Stimulated activated CD4-positive, alpha-beta T cell treated with anti-CD3 and anti-CD28 coated beads, Interleukin-2, amount 100 ng/mL, for 24 hours (primary cell): ENCODE measurements around the gene WDR86.

Experiments
- DNase-seq, 2 donors: peaks; one replicate each; pipeline ENCODE4 v3.0.0-alpha.2; 2020

Gene WDR86

DNA sequence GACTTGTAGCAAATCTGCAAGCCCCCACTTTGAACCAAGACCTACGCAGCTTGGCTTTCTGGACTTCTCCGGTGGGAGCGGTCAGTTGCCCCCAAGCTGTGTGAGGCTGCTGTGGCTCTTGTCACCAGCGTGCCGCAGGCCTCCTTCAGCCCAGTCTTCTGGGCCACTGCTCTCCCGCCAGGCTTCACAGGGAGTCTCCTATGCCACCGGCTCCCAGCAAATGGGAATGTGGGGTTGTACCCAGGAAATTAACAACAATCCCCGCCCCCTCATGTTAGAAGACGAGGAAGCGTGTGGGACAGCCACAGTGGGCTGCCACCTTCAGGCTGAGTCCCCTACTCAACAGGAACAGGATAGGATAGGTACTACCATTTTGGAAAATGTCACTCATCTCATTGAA lies 4.2 kb downstream of the WDR86 start:
- no peak for DNase-seq

DNA sequence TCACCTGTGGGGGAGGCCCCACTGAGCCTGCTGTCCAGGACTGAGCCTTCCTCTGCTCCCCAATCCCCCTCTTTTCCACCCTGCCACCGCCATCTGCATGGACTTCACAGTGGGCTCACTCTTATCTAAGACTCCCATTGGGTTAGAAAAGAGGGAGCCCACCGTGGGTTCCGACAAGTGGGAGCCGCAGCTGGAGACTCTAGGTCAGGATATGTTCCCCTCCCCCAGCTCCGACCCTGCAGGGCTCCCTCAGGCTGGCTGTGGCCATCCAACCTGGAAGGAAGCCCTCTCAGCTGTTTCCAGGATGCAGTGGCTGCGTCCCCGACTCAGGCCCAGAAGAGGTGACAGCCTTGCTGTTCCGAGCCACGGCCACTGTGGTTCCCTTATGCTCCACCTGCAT lies 4.8 kb downstream of the WDR86 start:
- DNase-seq = no peak

DNA sequence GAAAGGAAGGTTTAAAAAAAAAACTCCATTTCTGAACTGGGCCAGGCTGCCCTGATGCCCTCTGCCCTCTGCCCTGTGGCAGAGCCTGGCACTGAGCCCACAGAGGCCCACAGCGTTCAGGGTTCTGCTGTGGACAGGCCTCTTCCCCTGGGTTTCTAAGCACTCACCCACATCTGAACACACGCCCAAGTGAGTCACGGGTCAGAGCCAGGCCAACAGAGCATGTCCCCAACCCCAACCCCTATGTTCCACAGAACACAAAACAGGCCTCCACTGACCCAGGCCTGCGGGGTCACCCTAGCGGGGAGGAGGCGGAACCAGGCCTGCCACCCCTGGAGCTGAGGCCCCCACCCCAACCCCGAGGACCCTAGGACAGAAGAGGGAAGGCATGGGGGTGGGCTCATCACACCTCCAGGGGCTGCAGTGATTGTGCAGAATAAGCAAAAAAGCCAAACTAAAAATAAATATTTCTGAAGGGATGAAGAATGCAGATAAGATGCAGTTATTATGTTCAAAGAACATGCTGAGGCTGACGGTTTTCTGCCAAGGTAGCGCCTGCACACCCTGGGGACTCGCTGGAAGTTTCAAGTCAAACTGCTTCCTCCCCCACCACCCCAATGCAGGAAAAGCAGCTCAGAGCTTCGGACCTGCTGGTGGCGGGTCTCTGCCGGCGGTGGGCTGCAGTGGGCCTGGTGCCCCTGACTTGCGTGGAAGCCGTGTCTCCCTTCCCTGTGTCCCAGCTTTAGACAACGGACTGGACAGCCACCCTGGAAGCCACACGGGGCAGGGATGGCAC lies 5.4 kb downstream of the WDR86 start:
- DNase-seq = no peak

DNA sequence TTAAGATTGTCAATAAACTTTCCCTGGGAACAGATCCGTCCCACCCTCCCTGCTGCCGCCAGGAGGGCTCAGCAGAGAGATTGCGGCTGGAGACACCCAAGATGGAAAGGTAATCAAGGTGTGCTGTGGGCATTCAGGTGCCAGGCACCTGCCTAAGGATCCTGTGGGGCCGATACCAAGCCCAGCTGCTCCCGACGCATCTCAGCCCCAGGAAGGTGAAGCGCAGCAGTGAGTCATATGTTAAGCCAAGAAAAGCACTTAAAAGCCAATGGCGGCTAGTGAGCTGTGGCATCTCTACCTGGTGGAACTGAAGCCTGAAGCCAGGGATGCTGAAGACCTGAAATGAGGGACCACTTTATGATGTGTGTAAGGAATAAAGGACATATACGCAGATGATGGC lies 6.1 kb downstream of the WDR86 start:
- DNase-seq = no peak

DNA sequence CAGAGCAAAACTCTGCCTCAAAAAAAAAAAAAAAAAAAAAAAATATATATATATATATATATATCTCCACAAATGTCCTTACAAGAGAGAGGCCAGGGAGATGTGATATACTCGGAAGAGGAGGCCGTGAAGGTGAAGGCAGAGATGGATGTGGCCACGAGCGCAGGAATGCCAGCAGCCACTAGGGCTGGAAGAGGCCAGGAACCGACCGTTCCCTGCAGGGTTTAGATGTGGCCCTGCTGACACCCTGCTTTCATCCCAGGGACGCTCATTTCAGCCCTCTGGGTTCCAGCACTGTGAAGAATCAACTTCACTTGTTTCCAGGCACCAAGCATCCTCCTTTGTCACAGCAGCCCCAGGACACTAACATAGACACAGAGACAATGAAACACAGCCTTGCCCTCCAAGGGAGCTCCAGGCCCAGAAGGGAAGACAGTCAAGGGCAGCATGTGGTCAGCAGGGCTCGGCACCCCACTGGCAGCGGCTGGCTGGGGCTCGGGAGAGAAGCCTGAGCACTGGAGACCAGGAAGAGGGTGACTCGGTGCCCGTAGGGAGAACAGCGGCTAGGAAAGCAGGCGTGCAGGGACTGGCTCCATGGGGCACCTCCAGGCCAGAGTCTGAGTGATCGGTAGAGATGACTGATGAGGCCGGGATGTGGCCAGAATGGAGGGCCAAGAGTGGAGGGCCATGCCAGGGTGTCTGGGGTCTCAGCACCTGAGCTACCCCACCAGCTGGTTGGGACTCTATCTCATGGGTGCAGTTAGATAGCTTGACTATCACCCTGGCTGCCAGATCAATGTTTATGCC lies 7.6 kb downstream of the WDR86 start:
- DNase-seq = no peak

DNA sequence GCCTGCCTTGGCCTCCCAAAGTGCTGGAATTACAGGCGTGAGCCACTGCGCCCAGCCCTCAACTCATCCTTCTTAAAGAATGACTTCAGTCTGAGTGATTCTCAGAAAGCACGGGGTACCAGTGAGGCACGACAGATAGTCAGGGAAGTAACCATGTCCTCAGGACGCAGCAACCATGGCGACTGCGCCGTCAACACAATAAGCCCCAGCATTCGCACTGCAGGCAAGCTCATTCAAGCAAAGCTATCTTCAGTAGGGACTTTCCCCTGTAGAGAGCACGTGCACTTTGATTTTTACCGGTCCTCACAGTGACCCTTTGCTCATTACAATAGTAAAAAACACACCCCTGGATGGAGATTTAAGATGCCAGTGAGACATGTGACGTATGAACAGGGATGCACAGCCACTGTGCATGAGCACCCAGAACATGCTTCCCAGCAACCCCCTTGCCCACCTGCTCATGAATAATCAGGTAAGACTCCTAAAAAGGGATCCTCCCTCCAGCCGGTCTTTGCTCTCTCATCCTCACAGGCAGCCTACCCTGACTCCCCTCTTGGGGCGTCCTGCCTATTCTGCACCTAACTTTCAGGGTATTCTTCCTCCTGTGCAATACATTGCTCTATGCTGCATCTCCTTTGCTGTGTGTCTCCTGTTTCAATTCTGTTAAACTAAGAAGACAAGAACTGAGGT lies 9.1 kb downstream of the WDR86 start:
- no peak for DNase-seq

DNA sequence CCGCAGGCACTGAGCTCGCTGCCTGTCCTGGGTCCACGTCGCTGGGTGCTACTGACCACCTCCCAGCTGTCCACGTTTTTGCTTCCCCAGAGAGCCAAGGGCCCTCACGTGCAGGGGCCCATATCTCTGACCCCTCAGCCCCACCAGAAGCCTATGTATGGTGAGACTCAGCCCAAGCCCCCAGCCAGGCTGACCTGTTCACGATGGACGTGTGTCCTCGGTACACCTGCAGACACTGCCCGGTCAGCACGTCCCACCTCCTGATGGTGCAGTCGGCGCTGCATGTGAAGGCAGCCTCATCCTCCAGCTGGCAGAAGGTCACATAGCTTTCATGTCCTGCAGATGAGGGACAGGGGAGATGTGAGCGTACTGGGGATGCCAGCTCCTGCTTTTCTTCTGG lies 9.9 kb downstream of the WDR86 start:
- DNase-seq = no peak

DNA sequence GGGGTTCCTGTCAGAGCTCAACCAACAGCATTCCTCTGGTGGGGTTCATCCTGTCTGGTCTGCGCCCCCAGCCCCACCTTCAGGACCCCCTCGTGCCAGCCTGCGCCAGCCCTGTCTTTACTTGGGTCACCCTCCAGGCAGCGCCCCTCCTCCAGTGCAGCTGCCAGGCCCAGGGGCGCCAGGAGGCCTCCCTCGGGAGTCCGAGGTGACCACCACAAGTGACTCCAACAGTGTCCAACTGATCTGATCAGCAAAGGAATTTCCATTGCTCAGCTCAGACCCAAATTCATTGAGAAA lies 10.6 kb downstream of the WDR86 start:
- no peak for DNase-seq

DNA sequence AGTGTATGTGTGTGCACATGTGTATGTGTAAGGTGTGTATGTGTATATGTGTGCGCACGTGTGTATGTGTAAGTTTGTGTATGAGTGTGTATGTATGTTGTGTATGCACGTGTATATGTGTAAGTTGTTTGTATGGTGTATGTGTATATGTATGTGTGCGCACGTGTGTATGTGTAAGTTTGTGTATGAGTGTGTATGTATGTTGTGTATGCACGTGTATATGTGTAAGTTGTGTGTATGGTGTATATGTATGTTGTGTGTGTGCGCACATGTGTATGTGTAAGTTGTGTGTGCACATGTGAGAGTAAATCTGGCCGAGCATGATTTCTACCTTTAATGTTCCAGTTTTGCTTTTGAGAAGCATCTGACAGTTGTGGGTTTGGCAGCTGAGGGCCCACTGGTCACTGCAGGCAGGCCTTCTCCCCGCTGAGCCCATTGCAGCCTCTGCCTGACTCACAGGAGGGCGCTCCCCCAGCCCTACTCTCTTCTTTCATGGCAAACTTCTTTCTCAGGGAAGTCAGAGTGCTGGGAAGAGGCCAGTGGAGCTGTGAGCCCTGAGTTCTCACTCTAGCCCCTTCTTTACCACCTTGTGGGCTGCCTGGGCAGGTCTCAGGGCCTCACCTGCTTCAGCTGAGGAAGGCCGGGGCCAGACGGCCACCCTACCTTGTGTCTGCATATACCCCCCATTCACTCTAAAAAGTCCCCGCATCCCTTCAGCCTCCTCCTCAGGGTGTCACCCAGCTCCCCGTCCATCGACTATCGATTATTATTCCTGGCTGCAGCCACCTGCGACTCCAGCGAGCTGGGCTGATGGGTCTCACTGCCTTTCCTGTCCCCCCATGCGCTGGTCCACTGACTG lies 11.2 kb downstream of the WDR86 start:
- no peak for DNase-seq

DNA sequence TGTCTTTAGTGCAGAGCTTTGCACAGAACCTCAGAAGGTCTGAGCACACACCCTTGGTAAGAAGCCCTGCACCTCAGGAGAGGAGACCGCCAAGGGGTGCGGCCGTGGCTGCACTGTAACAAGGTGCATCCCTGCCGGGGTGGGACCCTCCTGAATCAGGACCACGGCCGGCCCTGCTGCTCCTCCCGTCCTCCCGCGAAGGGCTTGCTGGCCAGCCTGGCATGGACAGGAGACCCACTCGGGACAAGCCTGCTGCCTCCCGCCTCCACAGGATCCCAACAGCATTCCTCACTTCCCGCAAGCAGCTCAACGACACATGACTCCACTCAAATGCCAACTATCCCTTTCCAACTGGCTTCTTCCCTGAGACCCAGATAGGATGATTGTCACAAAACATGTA lies 12.8 kb downstream of the WDR86 start:
- no peak for DNase-seq

DNA sequence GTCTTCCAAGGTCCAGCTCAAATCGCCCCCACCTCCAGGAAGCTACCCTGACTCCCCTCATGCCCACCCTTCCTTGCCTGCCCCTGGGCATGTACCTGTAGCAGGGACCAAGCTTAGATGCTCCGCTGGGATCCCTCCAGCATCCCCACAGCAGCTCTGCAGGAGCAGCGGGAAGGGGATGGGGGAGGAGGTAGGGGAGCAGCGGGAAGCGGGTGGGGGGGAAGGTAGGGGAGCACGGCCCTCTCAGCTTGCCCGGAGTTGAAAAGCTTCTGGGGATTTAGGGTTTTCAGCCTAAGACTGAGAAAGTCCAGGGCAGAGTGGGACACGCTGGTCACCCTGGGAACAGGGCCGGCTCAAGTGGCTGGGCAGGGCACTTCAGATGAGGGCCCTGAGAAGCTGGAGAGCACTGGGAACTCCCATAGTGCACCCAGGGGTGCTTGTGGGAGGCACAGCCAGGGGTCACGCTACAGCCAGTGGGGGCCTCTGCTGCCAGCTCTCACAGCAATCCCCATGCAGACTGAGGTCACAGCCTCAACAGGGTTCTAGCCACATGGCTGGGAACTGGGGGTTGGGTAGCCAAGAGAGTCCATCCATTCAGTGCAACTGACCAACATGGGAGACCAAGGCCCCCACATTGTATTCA lies 13.4 kb downstream of the WDR86 start:
- no peak for DNase-seq

DNA sequence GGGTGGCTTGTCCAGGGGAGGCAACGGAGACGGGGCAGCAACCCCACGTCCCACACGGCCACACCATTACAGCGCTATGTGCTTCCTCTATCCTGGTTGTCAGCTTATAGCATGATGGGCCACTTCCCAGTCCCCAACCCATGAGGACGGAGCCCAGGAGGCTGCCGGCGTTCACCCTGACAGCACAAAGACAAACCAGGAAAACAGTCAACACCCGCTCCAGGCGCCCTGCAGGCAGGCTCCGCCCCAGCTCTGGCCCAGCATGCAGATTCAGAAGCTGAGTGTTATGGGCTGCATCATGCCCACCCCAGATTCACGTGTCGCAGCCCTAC lies 14.8 kb downstream of the WDR86 start:
- DNase-seq = no peak

DNA sequence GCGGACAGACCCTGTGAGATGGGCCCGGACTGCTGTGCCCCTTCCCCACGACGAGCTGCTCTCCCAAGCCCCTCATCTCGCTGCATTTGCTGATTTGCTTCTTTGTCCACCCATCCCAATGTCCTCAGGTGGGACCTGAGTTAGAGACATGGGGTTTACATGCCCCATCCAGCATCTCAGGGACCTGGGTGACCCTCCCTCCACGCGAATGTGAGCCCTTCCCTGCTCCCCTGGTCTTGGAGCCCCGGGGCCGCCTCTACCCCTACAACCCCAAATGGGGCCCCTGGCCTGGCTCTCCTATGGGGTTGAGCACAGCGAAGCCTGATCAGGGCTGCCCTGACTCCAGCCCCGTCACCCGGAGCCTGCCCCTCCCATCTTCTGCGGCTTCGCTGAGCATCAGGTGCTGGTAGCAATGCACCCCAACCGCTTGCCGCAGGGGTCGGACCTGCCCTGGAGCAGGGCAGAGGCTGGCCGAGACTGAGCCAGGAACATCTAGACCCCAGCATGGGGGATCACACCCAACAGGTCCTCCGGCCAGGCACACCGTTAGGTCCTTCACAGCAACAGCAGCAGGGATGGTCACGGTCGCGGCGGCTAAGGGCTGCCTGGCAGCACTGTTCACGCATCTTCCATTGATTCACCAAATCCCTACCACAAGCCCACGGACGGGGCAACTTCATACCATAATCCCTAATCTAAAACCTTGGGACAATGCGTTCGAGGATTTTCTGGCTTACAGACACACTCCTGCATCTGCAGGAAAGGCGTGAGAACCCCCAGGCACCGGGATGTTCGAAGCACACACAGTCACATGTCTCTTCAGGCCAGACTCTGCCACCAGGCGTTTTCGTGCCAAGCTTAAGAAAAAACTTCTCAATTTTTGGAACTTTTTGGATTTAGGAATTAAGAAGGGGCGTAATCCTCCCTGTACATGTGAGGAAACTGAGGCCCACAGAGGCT lies 15.5 kb downstream of the WDR86 start:
- DNase-seq = no peak

DNA sequence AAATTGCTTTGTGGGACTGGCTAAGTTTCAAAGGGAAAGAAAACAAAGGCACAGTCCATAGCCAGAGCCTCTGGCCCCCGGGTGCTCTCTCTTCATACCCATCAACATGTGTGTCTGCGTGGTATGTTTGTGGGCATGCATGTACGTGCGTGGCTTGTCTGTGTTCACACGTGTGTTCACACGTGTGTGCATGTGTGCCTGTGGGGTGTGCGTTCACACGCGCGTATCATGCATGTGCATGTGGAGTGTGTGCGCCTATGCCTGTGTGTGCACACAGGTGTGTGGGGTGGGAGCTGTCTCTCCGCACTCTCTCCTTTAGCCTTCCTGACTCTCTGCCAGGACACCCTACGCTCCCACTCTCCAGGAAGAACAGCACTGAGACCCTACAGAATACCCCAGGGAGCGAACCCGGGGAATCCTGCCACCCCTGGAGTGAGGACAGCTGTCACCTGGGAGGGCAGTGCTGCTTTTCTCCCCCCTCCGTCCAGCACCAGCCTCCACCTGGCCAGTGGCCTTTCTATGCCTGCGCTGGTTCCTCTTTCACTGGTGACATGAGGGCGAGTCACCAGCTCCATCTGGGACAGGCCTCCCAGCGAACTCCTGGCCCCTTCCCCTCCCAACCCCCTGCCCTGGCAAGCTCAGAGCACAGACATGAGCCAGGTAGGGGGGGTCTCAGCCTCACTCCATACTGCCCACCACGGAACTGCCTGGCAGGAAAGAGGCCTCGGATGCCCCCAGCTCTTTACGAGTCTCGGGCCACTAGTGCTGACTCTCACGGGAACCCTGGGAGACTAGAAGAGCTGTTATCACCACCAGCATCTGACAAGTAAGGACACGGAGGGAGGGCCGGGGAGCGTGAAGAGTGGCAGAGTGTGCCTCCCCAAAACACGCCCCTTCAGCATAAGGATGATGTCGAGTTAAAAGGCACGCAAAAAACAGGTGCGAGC lies 16.5 kb downstream of the WDR86 start:
- no peak for DNase-seq

DNA sequence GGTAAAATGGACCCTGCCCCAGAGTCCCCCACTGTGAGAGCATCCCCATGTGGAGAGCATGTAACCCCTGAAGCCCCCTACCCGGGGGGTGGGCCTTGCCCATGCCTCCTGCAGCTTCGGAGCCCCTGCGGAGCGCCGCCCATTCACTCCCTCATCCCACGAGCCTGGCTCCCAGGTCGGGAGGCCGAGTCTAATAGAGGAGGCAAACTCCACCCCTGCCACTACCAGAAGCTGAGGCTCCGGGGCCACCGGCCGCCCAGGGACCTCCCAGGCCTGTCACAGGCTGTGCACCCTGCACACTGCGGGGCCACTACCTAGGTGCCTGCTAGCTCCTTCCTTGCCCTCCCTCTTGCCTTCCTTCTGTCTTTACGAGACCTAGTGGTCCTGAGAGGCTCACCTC lies 17.4 kb downstream of the WDR86 start:
- DNase-seq = no peak

DNA sequence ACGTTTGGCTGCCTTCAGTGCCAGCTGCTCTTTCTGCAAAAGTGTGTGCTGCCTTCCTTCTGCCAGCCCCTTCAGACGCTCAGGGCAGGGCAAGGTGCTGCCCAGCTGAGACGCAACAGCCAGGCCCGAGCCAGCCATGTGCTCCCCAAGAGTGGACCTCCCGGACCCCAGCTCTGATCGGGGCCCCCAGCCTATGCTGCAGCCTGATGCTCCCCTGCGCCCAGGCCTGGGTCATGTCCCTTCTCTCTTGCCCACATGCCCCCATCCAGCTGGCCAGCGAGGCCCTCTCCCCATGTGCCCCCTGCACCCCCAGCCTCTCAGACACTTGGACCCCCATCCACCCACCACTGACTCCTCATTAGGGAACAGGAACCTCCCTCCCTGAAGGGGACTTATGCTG lies 17.8 kb downstream of the WDR86 start:
- DNase-seq = no peak

DNA sequence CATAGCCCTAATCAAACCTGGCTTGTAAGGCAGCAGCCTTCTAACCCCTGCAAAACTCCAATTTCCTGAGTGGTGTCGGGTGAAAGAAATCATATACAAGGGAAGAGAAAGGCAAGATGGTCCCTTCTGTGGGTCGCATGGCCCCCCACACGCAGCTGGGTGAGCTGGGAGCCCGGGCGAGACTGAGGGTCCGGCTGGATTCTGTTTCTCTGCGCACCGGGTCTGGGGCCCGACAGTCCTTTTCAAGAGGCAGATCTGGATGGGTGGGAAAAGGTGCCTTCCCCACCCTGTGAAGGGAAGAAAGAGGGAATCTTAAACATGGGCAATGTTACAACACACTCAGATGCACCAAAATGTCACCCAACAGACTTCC lies 18.5 kb downstream of the WDR86 start:
- no peak for DNase-seq

DNA sequence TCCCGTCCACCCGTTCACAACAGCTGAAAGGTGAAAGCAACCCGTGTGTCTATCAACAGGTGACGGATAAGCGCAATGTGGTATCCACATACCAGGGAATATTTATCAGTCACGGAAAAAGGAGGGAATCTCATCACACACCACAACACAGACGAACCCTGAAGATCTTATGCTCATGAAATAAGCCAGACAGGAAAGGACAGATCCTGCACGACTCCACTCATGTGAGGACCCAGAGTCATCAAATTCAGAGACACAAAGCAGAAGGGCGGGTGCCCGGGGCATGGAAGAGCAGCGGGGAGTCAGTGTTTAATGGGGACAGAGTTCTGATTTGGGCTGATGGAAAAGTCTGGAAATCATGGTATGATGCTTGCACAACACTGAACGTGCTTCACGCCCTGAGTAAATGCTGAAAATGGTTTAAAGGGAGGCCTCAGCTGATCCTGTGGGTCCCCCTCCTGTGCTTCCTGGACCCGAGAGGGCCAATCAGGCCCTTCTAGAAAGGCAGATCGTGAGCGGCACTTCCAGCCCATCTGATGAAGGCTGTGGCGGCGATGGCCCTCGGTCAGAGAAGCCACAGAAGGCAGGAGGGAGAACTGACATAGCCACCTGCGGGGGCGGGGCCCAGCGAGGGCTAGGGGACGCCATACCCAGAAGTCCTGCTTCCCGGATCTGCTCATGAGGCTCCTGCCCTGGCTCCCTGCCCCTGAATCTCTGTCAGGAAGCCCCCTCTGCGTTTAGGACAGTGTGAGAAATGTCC lies 19.1 kb downstream of the WDR86 start:
- no peak for DNase-seq

DNA sequence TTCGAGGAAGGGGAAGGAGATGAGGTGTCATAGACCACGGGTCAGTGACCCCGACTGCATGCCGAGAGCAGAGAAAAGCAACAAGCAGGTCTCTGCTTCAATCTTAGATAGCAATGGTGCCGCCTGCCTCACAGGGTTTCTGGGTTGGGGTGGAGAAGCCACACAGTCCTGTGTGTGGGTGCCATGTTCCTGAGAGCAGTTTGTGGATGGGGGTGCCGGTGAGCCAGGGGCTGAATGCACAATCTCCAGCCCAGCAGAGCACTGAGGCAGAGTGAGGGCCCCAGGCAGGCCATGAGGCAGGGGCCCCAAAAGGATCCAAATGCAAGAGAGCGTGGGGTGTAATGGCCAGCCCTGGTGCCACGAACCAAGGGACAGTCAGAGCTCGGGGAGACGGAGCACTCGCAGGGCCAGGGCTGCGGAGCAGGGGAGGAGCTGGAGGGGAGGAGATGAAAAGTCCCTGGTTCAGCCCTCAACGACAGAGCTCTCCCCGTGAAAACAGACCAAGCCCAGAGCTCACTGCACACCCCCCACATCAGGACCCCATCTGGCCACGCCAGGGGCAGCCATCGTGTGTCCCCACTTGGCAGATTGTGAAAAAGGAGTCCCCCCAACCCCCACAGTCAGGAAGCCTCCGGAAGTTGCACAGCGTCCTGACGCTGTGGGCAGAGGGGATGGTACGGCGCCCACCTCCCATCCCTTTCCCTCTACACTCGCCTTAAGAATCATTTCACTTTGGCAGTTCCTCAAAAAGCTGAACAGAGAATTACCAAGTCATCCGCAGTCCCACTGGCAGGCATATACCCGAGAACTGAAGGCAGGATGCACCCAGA lies 19.9 kb downstream of the WDR86 start:
- DNase-seq = no peak
